Endothelial cell of umbilical vein (primary cell): ENCODE results near the gene RBM26. TPM values are rescaled to one million over a fixed set of nuclear protein-coding genes. Genes with fewer than 3 reads are reported as not detected.

Source experiments
- BruUV-seq: library from RNA; stranded (reverse); fragments of 400-500 nt; replicated peaks from 2 replicates; lab custom pipeline; 2021; lab: Mats Ljungman, UMichigan
- CTCF ChIA-PET: fragments of 300-600, 350-600 bp; sonication (Branson Sonifier 250); formaldehyde crosslinking; loops from one replicate; lab custom pipeline; 2021; ENCODE audit warnings: antibody characterized with exemption, inconsistent platforms; lab: Charles Lee
- POLR2A ChIA-PET: fragments of 300-600, 350-600 bp; sonication (Branson Sonifier 250); formaldehyde crosslinking; loops from one replicate; lab custom pipeline; 2021; ENCODE audit warnings: antibody characterized with exemption, inconsistent platforms; lab: Charles Lee
- DNase-seq: peaks from one replicate; pipeline ENCODE4 v3.0.0-alpha.2; 2011; ENCODE audit warnings: low read depth, low spot score
- FAIRE-seq: peaks from 2 replicates; lab custom pipeline; 2011; peaks lifted over from hg19 to GRCh38; lab: Jason Lieb, UNC
- H2AFZ ChIP-seq: 2 replicates; pipeline ENCODE4 v1.6.0; 2012; ENCODE audit warnings: low read depth, low read length, control low read depth, inconsistent platforms
- H3K27ac ChIP-seq: 2 replicates; pipeline ENCODE4 v1.5.1; 2011; ENCODE audit warnings: low read depth, mild to moderate bottlenecking, control low read depth, low read length, moderate library complexity; ENCODE audit not compliant: insufficient read depth
- H3K27me3 ChIP-seq, 2 experiments: 2 replicates each; pipeline versions ENCODE4 v1.6.0 to v1.6.1; 2011; ENCODE audit warnings: low read length in 2 of 2, mixed read lengths in 1 of 2; ENCODE audit not compliant: control insufficient read depth in 2 of 2, insufficient read depth in 2 of 2
- H3K36me3 ChIP-seq, 2 experiments: 2 replicates in 1 of 2; 3 replicates in 1 of 2; pipeline ENCODE4 v1.5.1; 2011; ENCODE audit warnings: low read length in 2 of 2, mild to moderate bottlenecking in 1 of 2, moderate library complexity in 1 of 2; ENCODE audit not compliant: control insufficient read depth in 2 of 2, insufficient read depth in 2 of 2; ENCODE audit errors: extremely low read depth in 1 of 2
- H3K4me1 ChIP-seq: 3 replicates; pipeline ENCODE4 v1.5.1; 2011; ENCODE audit warnings: mild to moderate bottlenecking, low read length; ENCODE audit not compliant: control insufficient read depth, insufficient read depth; ENCODE audit errors: extremely low read depth
- H3K4me2 ChIP-seq: 2 replicates; pipeline ENCODE4 v1.6.1; 2011; ENCODE audit warnings: low read length, control low read depth, mixed read lengths; ENCODE audit not compliant: insufficient read depth
- H3K4me3 ChIP-seq, 3 experiments: fragments of 200-600 bp in 1 of 3; sonication (generic), shearing (Covaris generic) in 1 of 3; replicated peaks in 1 of 3; 2 replicates each; pipeline ENCODE4 v1.5.1; 2011 to 2016; ENCODE audit warnings: control low read depth in 3 of 3, low read length in 3 of 3, mild to moderate bottlenecking in 2 of 3, inconsistent platforms in 1 of 3, low read depth in 1 of 3, moderate library complexity in 1 of 3; ENCODE audit not compliant: insufficient read depth in 1 of 3
- H3K79me2 ChIP-seq: 2 replicates; pipeline ENCODE4 v1.6.0; 2012; ENCODE audit warnings: low read length, inconsistent platforms; ENCODE audit not compliant: control insufficient read depth, insufficient read depth
- H3K9ac ChIP-seq: replicated peaks from 2 replicates; pipeline ENCODE3; 2011; ENCODE audit warnings: low read length, control low read depth; ENCODE audit not compliant: insufficient read depth; ENCODE audit errors: extremely low read depth
- H3K9me1 ChIP-seq: replicated peaks from 3 replicates; pipeline ENCODE4 v1.6.0; 2011; ENCODE audit warnings: mild to moderate bottlenecking, low read length; ENCODE audit not compliant: control insufficient read depth, insufficient read depth; ENCODE audit errors: extremely low read depth
- H3K9me3 ChIP-seq: replicated peaks from 2 replicates; pipeline ENCODE4 v1.5.1; 2012; ENCODE audit warnings: low read length, inconsistent platforms; ENCODE audit not compliant: control insufficient read depth, insufficient read depth
- H4K20me1 ChIP-seq: replicated peaks from 2 replicates; pipeline ENCODE3; 2011; ENCODE audit warnings: mild to moderate bottlenecking, low read length; ENCODE audit not compliant: control insufficient read depth, insufficient read depth; ENCODE audit errors: extremely low read depth
- EZH2 ChIP-seq: IDR thresholded peaks from 2 replicates; pipeline ENCODE4 v1.6.1; 2012; ENCODE audit warnings: borderline replicate concordance, low read depth, mild to moderate bottlenecking, moderate library complexity, low read length, inconsistent platforms; ENCODE audit not compliant: severe bottlenecking
- FOS ChIP-seq: IDR thresholded peaks from 2 replicates; pipeline ENCODE4 v1.6.1; 2011; ENCODE audit warnings: mild to moderate bottlenecking, low read length, moderate library complexity, borderline replicate concordance; ENCODE audit not compliant: insufficient read depth
- GATA2 ChIP-seq: IDR thresholded peaks from 2 replicates; pipeline ENCODE4 v1.7.0; 2011; ENCODE audit warnings: low read depth, mild to moderate bottlenecking, moderate library complexity, mixed read lengths, low read length; ENCODE audit not compliant: insufficient read length, insufficient read depth
- JUN ChIP-seq: IDR thresholded peaks from 2 replicates; pipeline ENCODE4 v1.6.1; 2011; ENCODE audit warnings: borderline replicate concordance, low read depth; ENCODE audit not compliant: insufficient read length, insufficient read depth
- MYC ChIP-seq: IDR thresholded peaks from one replicate; pipeline ENCODE4 v1.6.1; 2011; ENCODE audit warnings: mild to moderate bottlenecking, low read depth, low read length
- POLR2A ChIP-seq: IDR thresholded peaks from 2 replicates; pipeline ENCODE4 v1.6.1; 2012; ENCODE audit warnings: low read depth, mild to moderate bottlenecking, control low read depth, low read length
- POLR2AphosphoS5 ChIP-seq: IDR thresholded peaks from 2 replicates; pipeline ENCODE4 v1.6.1; 2012; ENCODE audit warnings: low read depth, mild to moderate bottlenecking, control low read depth, low read length, moderate library complexity; ENCODE audit not compliant: insufficient read depth
- dilution Hi-C: fragments of 300-500 bp; cut with MboI; formaldehyde crosslinking; loops from one replicate; pipeline ENCODE4 v1.15.0; 2019; ENCODE audit warnings: low sequenced_read_pairs; ENCODE audit not compliant: extremely low pct_ligation_motif_present
- intact Hi-C: fragments of 100-400 bp; cut with micrococcal nuclease; formaldehyde crosslinking; loops from one replicate; pipeline ENCODE4 v1.10.0; 2022
- polyA plus RNA-seq, 4 experiments: library from polyadenylated mRNA; depleted of rRNA in 3 of 4; stranded (reverse) in 3 of 4; unstranded in 1 of 4; fragments of >200 nt; gene quantifications; 2 replicates each; pipeline versions ENCODE4 v1.2.1 to v1.2.3, GENCODE V29; 2011 to 2012; ENCODE audit warnings: missing spikeins in 1 of 4
- total RNA-seq: library from RNA; stranded (reverse); gene quantifications from 2 replicates; pipeline ENCODE4 v1.2.3, GENCODE V29; 2021
- TF ChIP-seq, protein P1 (sequence below): IDR thresholded peaks from 2 replicates; pipeline ENCODE4 v1.6.1; 2011; ENCODE audit not compliant: insufficient read depth, insufficient read length
- TF ChIP-seq, protein P2 (sequence below), 2 donors: IDR thresholded peaks; 1 replicate in 1 of 2; 2 replicates in 1 of 2; pipeline ENCODE4 v1.5.1; 2011; ENCODE audit warnings: low read length in 2 of 2, mild to moderate bottlenecking in 2 of 2, moderate library complexity in 2 of 2, control low read depth in 1 of 2, inconsistent platforms in 1 of 2, low read depth in 1 of 2; ENCODE audit not compliant: insufficient read depth in 1 of 2; ENCODE audit errors: extremely low read depth in 1 of 2

The RBM26 gene
- total and polyA plus RNA-seq, 2 donors (not counting 3 experiments of a cell fraction or from before 2014, with no cell fraction given) = 14.8 to 54.3 TPM

DNA sequence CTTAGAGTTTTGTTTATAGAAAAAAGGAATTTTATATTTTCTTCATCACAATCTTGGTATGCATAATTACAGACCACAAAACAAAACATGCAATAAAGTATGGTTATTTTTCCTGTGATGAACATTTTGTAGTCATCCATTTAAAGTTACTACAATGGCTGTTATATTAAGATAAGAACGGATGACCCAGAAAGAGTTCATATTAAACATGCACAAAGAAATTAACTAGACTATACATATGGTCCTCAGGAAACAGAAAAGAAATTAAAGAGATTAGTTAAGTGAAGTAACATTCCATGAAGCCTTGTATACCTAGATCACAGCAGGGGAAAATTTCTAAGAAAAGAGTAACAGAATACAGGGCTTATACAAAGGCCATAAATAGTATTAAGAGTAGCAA is 36.8 kb downstream of the RBM26 start:
- BruUV-seq = no TSS peak
- no peaks in the 10 kb centered on the region for H4K20me1 ChIP-seq
- H3K79me2 ChIP-seq = peaks cover 6% of the 10 kb centered on the region
- no peak overlapping the region for H3K27ac ChIP-seq
- FAIRE-seq = no peak
- H3K9me3 ChIP-seq = no peaks in the 10 kb centered on the region
- H3K4me2 ChIP-seq = no peak overlapping the region
- DNase-seq = no peak
- no peak overlapping the region for H3K4me3 ChIP-seq
- POLR2A ChIA-PET = no interaction called here
- no peak overlapping the region for H2AFZ ChIP-seq
- no peaks in the 10 kb centered on the region for H3K27me3 ChIP-seq
- H3K36me3 ChIP-seq = peaks cover 8 to 20% of the 10 kb centered on the region in 2 experiments
- H3K9ac ChIP-seq = no peak overlapping the region
- CTCF ChIA-PET = no interaction called here
- TF ChIP-seq POLR2A = no peak
- no peak for TF ChIP-seq MYC
- TF ChIP-seq, protein P1, sequence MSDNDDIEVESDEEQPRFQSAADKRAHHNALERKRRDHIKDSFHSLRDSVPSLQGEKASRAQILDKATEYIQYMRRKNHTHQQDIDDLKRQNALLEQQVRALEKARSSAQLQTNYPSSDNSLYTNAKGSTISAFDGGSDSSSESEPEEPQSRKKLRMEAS = no peak
- no peak for TF ChIP-seq JUN
- TF ChIP-seq, protein P2, sequence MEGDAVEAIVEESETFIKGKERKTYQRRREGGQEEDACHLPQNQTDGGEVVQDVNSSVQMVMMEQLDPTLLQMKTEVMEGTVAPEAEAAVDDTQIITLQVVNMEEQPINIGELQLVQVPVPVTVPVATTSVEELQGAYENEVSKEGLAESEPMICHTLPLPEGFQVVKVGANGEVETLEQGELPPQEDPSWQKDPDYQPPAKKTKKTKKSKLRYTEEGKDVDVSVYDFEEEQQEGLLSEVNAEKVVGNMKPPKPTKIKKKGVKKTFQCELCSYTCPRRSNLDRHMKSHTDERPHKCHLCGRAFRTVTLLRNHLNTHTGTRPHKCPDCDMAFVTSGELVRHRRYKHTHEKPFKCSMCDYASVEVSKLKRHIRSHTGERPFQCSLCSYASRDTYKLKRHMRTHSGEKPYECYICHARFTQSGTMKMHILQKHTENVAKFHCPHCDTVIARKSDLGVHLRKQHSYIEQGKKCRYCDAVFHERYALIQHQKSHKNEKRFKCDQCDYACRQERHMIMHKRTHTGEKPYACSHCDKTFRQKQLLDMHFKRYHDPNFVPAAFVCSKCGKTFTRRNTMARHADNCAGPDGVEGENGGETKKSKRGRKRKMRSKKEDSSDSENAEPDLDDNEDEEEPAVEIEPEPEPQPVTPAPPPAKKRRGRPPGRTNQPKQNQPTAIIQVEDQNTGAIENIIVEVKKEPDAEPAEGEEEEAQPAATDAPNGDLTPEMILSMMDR (IDR thresholded peaks at IDR 0.05; ENCODE audit: extremely low read depth in 1 of 2, insufficient read depth in 1 of 2, low read depth in 1 of 2, low read length in 2 of 2) = no peak
- no peak for TF ChIP-seq POLR2AphosphoS5
- no peak for TF ChIP-seq FOS
- TF ChIP-seq EZH2 = no peak
- TF ChIP-seq GATA2 = no peak
- dilution Hi-C loops = no loop called here
- H3K4me1 ChIP-seq = no peaks in the 10 kb centered on the region
- H3K9me1 ChIP-seq = no peaks in the 10 kb centered on the region
- intact Hi-C loops = no loop called here
